Kidney (tissue), 14 donors: ENCODE results near the gene CYTH1. TPM values are rescaled to one million over a fixed set of nuclear protein-coding genes. Genes with fewer than 3 reads are reported as not detected.

Experiments
- DNase-seq, 5 donors: peaks; one replicate each; pipeline ENCODE4 v3.0.0-alpha.2; 2013 to 2020
- FAIRE-seq: peaks from 2 replicates; lab custom pipeline; 2012; peaks lifted over from hg19 to GRCh38; lab: Jason Lieb, UNC
- H3K27ac ChIP-seq, 2 donors: one replicate each; pipeline ENCODE4 v1.7.0; 2013; ENCODE audit warnings: low read depth in 2 of 2, low read length in 2 of 2, inconsistent platforms in 1 of 2
- H3K27me3 ChIP-seq: one replicate; pipeline ENCODE4 v1.7.1; 2013; ENCODE audit warnings: low read length, inconsistent platforms; ENCODE audit not compliant: control insufficient read depth, insufficient read depth
- H3K36me3 ChIP-seq, 3 donors: one replicate each; pipeline versions ENCODE4 v1.7.0 to v1.7.1; 2013; ENCODE audit warnings: low read length in 3 of 3, control low read depth in 1 of 3, inconsistent platforms in 1 of 3; ENCODE audit not compliant: insufficient read depth in 3 of 3, control insufficient read depth in 2 of 3
- H3K4me1 ChIP-seq, 3 donors: one replicate each; pipeline versions ENCODE4 v1.7.0 to v1.7.1; 2013; ENCODE audit warnings: low read length in 3 of 3, inconsistent platforms in 1 of 3, low read depth in 1 of 3; ENCODE audit not compliant: control insufficient read depth in 2 of 3, insufficient read depth in 2 of 3
- H3K4me3 ChIP-seq, 3 donors: one replicate each; pipeline versions ENCODE4 v1.7.0 to v1.8.1; 2013; ENCODE audit warnings: low read length in 3 of 3, control low read depth in 1 of 3, inconsistent platforms in 1 of 3
- H3K9ac ChIP-seq, 3 donors: one replicate each; pipeline versions ENCODE4 v1.7.0 to v1.7.1; 2013; ENCODE audit warnings: low read length in 3 of 3, control low read depth in 1 of 3, inconsistent platforms in 1 of 3
- H3K9me3 ChIP-seq, 3 donors: one replicate each; pipeline versions ENCODE4 v1.7.0 to v1.7.1; 2013; ENCODE audit warnings: low read length in 3 of 3, control low read depth in 1 of 3, inconsistent platforms in 1 of 3; ENCODE audit not compliant: control insufficient read depth in 2 of 3, insufficient read depth in 1 of 3
- CTCF ChIP-seq: IDR thresholded peaks from 3 replicates; pipeline ENCODE4 v1.5.1; 2012; ENCODE audit warnings: mild to moderate bottlenecking, moderate library complexity, borderline replicate concordance; ENCODE audit not compliant: insufficient read depth; ENCODE audit errors: extremely low read depth
- intact Hi-C: fragments of 100-400 bp; cut with DNase I; formaldehyde crosslinking; loops from one replicate; pipeline ENCODE4 v1.11.1; 2022
- polyA plus RNA-seq: library from polyadenylated mRNA; stranded (reverse); fragments of 350-450 nt; fragmentation: Illumina TruSeq; extraction: RNeasy Lipid Tissue Mini Kit (QIAGEN cat#74804); gene quantifications from one replicate; pipeline ENCODE4 v1.2.3, GENCODE V29; 2014; ENCODE audit warnings: low read depth, low replicate concordance; ENCODE audit not compliant: insufficient read depth
- total RNA-seq: library from RNA; stranded (reverse); fragmentation: NEBNext Ultra II Directional; extraction: Animal tissue kit (Norgen Biotek cat#: 25700); gene quantifications from one replicate; pipeline ENCODE4 v1.2.1, GENCODE V29; 2021
- donor health status: control.
- donor health status: control.
- donor health status: control.
- donor health status: control.
- donor health status: control.
- donor health status: DM: yes; HTN: yes; CAD: no.
- donor health status: Normal renal cell carcinoma (clear cell type).

CYTH1 gene
- total and polyA plus RNA-seq, 2 donors from 2014 or later = 25.3 to 59.7 TPM

- peak in 4 of 5 donors; percentile 39 to 93 (median 62) for DNase-seq
- H3K4me3 ChIP-seq = peak overlapping the region; percentile 30 to 55 (median 52)
- peak overlapping the region; percentile 63 to 74 for H3K27ac ChIP-seq
- H3K9me3 ChIP-seq = no peaks in the 10 kb centered on the region
- FAIRE-seq = no peak
- no peaks in the 10 kb centered on the region for H3K27me3 ChIP-seq
- intact Hi-C loops = no loop called here
- no peaks in the 10 kb centered on the region for H3K36me3 ChIP-seq
- no peak for TF ChIP-seq CTCF
- H3K4me1 ChIP-seq = peaks cover 0 to 20% (median 18%) of the 10 kb centered on the region in 3 donors
- peak overlapping the region in 2 of 3 donors; percentile 21 to 47 for H3K9ac ChIP-seq
These were observed 45.5 kb downstream of the CYTH1 start for GRCh38 chr17:78736526-78737079.

GRCh38 chr17:78735832-78736525, 46.1 kb downstream of the CYTH1 start:
- FAIRE-seq (no peak), DNase-seq (no peak)
- Histone ChIP-seq H3K9ac (peak overlapping the region in 2 of 3 donors; percentile 22 to 47), H3K9me3 (no peaks in the 10 kb centered on the region), H3K27ac (peak overlapping the region; percentile 63 to 74), H3K27me3 (no peaks in the 10 kb centered on the region), H3K4me3 (peak overlapping the region; percentile 13 to 55 (median 52)), H3K36me3 (no peaks in the 10 kb centered on the region), H3K4me1 (peaks cover 0 to 20% (median 17%) of the 10 kb centered on the region in 3 donors)
- intact Hi-C loops = no loop called here
- TF ChIP-seq CTCF = no peak

- no peak for FAIRE-seq
- H3K27ac ChIP-seq = peak overlapping the region; percentile 41 to 74
These were observed 47.1 kb downstream of the CYTH1 start for GRCh38 chr17:78734793-78735641.

More at GRCh38 chr17:78734793-78735641, 47.1 kb downstream of the CYTH1 start:
- Histone ChIP-seq H3K4me3 (peak overlapping the region in 2 of 3 donors; percentile 52 to 55), H3K9me3 (no peaks in the 10 kb centered on the region), H3K27me3 (no peaks in the 10 kb centered on the region), H3K36me3 (no peaks in the 10 kb centered on the region), H3K4me1 (peaks cover 0 to 20% (median 17%) of the 10 kb centered on the region in 3 donors), H3K9ac (peak overlapping the region in 1 of 3 donors; percentile 41)
- intact Hi-C loops = no loop called here
- peak in 2 of 5 donors; percentile 49 to 78 for DNase-seq
- TF ChIP-seq CTCF = no peak
